Measurements from ENCODE around the gene ISCA1.

The ISCA1 gene

DNA sequence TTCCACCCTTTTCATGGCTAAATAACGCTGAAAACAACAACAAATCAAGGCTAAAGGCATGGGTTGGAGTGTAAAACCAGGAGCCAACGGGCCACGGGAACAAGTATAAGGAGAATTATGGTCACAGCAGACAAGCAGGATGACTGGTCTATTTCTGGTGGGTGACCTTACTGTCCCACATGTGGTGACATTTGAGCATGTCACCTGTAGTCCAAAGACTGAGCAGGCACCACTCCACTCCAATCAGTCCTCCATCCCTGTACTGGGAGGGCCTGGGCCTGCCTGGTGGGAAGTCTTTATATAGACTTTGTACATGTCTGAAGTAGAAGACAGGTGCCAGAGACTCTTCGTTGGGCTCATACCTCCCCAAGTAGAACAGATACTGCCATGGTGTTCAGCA, 59.7 kb downstream of the ISCA1 start:
- no peak for DNase-seq (ENCODE audit: low read depth in 2 of 2)

- no peak for DNase-seq (ENCODE audit: low read depth in 2 of 2)
Observed at GRCh38 chr9:86219606-86220005, 62.7 kb downstream of the ISCA1 start.

DNA sequence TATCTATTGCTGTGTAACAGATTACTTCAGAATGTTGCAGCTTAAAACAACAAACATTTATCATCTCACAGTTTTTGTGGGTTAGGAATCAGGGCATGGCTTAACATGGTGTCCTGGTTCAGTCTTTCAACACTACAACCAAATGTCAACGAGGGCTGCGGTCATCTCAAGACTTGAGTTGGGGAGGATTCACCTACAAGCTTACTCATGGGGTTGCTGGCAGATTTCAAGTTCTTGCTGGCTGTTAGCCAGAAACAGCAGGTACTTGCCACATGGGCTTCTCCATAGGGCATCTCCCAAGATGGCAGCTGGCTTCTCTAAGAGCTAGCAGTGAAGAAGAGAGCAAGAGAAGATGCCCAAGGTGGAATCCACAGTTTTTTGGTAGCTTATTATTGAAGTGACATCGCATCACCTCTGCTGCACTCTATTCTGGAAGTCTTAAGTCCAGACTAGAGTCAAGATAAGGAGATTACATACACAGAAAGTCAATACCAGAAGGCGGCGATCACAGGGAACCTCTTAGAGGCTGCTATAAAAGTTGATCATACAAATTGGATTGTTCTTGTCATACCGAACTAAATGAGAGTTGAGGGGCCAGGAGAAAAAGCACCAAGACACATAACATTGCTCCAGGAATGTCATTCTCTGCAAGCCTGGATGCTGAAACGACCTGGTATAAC, 65.1 kb downstream of the ISCA1 start:
- no peak for DNase-seq (ENCODE audit: low read depth in 2 of 2)
